HG03103 (cell line): ENCODE measurements around the gene DSTYK.

ENCODE experiments used
- ATAC-seq: cut with Tn5 transposase; IDR thresholded peaks from one replicate; pipeline ENCODE4 v1.9.1; 2021; ENCODE audit warnings: low read depth; ENCODE audit not compliant: unreplicated experiment

Gene DSTYK

DNA sequence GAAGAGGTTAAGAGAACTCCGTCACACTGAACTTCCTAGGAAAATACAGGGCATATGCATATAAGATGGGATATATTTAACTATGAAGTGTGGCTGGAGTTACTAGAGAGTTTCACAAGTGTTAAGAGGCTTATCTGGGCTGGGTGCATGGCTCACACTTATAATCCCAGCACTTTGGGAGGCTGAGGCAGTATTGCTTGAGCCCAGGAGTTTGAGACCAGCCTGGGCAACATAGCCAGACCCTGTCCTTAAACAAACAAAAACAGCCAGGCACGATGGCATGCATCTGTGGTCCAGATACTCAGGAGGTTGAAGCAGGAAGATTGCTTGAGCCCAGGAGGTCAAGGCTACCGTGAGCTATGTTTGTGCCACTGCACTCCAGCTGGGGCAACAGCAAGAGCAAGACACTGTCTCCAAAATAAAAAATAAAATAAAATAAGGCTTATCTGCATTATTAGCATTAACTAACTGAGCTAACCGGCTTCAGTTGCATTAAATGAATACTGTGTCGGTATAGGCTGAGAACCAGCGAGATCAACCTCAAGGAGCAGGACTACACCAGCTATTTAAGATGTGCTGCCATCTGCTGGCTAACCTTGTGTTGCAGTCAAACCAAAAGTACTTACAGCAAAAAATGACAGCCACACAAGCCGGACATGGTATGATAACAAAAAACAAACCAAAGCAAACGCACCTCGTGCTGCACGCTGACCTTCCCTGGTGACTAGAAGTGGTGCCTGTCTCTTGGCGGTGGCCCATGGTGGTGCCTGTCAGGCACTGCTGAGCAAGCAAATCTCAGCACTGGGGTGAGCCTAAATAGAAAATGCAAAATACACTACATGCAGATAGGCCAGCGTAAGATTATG lies 70.0 kb downstream of the DSTYK start:
- no peak for ATAC-seq

- no peak for ATAC-seq
Observed at GRCh38 chr1:205140113-205140512, 71.4 kb downstream of the DSTYK start.

DNA sequence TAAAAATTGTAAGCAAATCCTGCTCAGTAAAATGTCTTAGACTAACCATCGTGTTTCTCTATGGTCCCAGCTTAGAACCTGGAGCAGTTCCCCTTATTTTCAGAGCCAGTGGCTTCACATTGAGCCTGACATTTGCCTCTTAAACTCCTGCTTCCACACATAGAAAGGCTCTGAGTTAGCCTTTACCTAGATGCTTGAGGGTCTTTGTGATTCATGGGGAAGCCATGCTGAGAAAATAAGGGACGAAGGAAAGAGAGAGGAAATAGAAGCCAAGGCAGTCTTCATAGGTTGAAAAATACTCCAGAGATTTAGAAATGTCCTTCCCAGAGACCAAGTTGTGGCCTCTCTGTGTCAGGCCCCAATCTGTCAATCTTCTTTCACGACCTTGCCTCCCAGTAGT lies 73.6 kb downstream of the DSTYK start:
- ATAC-seq: no peak

- no peak for ATAC-seq
Observed at GRCh38 chr1:205133287-205133686, 78.2 kb downstream of the DSTYK start.

DNA sequence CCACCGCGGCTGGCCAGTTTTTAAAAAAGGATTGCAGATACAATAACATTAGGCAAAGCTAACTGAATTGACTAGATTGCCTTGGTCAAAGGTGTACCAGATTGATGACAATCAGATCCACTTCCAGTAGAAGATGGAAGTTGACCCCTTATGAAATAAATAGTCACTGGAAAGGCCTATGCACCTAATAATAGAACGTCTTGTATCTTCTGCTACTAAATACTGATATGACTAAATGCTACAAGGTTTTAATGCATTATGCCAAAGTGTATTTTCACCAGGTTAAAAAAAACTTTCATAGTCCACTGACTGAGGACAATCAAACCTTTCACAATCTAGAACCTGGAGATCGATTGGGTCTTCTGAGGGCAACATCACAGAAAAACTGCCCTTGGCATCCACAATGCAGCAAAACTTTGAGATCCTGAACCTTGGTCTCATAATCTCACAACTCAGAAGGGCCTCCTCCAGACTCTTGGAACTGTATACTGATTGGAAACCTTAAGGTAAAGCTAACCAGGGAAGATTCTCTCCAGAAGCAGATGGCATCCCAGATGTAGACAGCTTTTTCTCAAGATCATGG lies 82.0 kb downstream of the DSTYK start:
- no peak for ATAC-seq

GRCh38 chr1:205128050-205128449 lies 83.5 kb downstream of the DSTYK start:
- ATAC-seq: no peak

- ATAC-seq: no peak
Observed at GRCh38 chr1:205127646-205128045, 83.9 kb downstream of the DSTYK start.

DNA sequence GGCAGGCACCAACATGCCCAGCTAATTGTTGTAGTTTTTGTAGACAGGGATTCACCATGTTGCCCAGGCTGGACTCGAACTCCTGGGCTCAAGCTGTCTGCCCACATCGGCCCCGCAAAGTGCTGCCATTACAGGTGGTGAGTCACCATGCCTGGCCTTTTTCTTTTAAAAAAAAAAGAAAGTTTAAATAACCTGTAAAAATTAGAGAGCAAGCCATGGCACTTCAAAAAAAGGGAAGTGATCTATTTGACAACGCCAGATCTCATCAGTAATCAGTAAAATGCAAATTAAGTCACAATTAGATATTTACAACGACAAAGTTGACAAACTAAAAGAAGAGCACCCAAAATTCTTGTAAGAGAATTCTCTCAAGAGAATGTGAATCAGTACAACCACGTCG lies 86.8 kb downstream of the DSTYK start:
- ATAC-seq: no peak

DNA sequence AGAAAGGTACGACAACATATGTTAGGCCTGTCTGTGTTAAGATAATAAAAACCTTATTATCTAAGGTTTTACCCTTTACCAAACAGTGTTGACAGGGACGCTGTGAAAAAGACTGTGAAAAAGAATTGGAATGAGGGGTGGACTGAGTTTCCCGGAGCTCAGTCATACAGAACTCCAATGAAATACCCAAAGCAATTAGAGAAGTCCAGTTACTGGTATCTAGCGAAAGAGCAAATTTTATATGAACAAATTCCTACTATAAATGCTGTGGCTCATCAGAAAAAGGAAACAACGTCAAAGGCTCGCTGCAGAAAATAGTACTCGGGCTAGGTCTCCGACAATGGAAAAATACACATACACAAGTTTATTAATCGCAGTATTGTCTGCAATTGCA lies 89.0 kb downstream of the DSTYK start:
- ATAC-seq: no peak

DNA sequence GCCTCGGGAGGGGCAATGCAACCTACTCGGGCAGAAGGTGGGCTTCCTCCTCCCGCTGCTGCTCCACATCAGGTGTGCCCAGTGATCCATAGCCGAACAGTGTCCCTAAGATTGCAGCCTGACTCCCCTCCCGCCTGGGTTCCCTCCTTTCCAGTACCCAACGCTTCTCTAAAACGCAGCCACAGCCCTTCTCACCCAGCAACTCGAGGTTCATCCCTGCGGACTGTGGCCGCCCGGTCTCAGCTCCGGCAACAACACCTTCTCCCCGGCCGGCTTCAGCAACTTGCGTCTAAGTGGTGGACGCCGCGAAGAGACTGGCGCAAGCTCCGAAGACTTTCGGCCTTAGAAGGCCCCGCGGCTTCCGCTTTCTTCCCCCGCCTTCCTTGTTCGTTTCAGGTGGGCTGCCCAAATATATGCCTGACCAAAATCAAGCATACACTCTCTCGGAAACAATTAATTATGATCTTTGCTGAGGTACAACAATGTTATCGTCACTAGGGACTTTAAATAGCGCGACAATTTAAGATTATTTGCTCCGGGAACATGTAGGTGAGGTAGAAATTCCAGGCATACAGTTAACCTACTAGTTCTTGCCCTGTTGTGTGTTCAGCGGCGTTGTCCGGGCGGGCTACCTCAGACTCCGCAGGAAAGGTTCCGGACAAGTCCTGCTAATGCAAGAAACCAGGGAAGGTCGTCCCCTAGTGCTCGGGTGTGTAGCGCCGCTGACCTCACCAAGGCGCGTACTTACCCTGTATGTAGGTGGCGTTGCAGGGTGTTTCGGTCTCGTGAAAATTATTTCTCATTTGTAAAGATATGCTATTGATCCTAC lies 89.6 kb downstream of the DSTYK start, which contains the start of gene RBBP5:
Gene RBBP5 (minus strand): TSS at position 319 of the 829 bp plus-strand sequence. CDS start 105 bp downstream, at position 214.
- ATAC-seq: peak; percentile 95

GRCh38 chr1:205118752-205119151 lies 92.8 kb downstream of the DSTYK start:
- ATAC-seq: no peak

- no peak for ATAC-seq
Observed at GRCh38 chr1:205111354-205111753, 100.1 kb downstream of the DSTYK start.

DNA sequence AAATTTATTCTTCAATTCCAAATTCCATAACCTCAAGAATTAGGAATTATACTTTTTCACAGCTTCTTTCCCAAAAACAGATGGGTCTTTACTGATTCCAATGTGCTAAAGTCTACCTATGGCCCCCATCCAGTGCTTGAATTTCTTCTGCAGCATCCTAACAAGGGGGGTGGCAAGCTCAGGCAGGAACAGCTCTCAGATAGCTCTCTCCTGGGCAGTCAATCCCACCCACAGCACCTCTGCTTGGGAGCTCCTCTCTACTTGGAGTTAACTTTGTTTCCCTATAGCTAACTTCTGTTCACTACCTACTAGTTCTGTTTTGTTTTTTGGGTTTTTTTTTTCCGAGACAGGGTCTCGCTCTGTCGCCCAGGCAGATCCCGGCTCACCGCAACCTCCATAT lies 101.8 kb downstream of the DSTYK start:
- ATAC-seq: no peak

GRCh38 chr1:205109269-205109668 lies 102.2 kb downstream of the DSTYK start:
- no peak for ATAC-seq

GRCh38 chr1:205108464-205108863 lies 103.0 kb downstream of the DSTYK start:
- ATAC-seq: no peak

GRCh38 chr1:205107327-205107726 lies 104.2 kb downstream of the DSTYK start:
- no peak for ATAC-seq

DNA sequence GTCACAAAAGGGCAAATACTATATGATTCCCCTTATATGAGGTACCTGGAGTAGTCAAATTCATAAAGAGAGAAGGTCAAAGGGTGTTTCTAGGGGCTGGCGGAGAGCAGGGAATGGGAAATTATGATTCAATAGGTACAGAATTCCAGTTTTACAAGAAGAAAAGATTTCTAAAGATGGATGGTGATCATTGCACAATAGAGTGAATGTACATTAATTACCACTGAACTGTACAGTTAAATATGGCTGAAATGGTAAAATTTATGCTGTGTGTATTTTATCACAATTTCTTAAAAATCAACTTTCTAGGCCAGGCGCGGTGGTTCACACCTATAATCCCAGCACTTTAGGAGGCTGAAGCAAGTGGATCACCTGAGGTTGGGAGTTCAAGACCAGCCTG lies 109.1 kb downstream of the DSTYK start:
- ATAC-seq: no peak

- no peak for ATAC-seq
Observed at GRCh38 chr1:205098242-205098641, 113.3 kb downstream of the DSTYK start.

DNA sequence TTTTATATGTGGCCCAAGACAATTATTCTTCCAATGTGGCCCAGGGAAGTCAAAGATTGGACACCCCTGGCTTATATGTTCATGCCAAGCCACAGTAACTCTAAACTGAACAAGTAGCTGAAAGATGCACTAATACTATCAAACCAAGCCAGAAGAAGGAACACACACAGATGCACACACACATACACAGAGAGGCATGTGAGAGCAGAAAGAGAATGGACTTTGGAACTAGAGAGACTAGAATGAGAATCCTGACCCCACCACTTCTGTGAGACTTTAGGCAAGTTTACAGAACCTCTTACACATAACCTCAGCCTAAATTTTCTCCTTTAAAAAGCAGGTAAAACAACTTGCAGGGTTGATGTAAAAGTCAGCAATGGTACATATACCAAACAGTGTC lies 116.1 kb downstream of the DSTYK start:
- no peak for ATAC-seq
